Fibroblast of mammary gland (primary cell): Measurements from ENCODE around the gene APOA4.
"Not testable (repeated sequence)": the region's sequence is repeated elsewhere in the genome, so short reads cannot be mapped to it uniquely, and the experiment has no call there.

Source experiments
- DNase-seq: peaks from one replicate; pipeline ENCODE4 v3.0.0-alpha.2; 2010; ENCODE audit warnings: low read depth
- H3K4me3 ChIP-seq: 2 replicates; pipeline ENCODE4 v1.5.1; 2011; ENCODE audit warnings: low read depth, mild to moderate bottlenecking, low read length, moderate library complexity; ENCODE audit not compliant: control insufficient read depth
- CTCF ChIP-seq: conservative IDR thresholded peaks from 2 replicates; pipeline ENCODE4 v1.5.1; 2011; ENCODE audit warnings: low read depth, low read length, inconsistent platforms; ENCODE audit not compliant: control insufficient read depth, insufficient read depth

Gene APOA4

DNA sequence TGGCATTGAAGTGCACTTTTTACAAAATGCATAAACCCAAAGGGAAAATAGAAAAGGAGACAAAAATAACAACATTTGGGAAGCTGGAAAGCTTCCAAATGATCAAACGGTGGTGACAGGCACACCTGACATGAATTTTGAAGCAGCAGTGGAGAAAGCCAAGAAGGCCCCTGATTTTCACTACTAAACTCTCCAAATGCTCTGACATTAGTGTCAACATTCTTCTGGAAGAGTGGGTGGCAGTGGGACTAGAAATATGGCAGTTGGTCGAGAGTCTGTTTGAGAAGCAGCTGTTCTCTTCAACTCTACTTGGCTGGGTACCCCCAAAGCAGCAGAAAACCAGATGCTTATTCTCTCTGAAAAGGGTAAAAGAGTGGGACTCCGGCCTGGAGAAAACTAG lies 19.1 kb downstream of the APOA4 start:
- TF ChIP-seq CTCF: no peak
- DNase-seq: no peak

GRCh38 chr11:116801662-116802061 lies 21.4 kb downstream of the APOA4 start:
- not testable (repeated sequence) for DNase-seq

More for the DNA sequence above, 19.1 kb downstream of the APOA4 start:
- no peak overlapping the region for H3K4me3 ChIP-seq

DNA sequence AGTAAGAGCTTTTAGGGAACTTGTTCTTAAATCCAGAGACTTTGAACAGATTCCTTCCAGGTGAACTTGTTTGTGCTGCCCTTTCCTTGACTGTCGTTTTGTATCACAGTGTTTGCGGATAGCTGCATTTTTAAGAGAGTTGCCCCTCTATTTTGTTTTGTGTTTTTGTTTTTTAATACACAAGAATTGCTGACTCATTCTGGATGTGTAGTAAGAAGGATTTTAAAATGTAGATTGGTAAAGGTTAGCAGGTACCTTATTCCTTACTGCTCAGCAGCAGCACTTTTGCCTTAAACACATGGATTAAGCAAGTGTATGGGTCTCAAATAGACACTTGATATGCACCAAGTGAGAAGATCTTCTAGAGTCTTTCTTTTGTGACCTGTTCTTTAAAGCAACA lies 22.5 kb downstream of the APOA4 start:
- DNase-seq: no peak
- TF ChIP-seq CTCF: no peak
- no peak overlapping the region for H3K4me3 ChIP-seq

More at GRCh38 chr11:116801662-116802061, 21.4 kb downstream of the APOA4 start:
- not testable (repeated sequence) for H3K4me3 ChIP-seq

DNA sequence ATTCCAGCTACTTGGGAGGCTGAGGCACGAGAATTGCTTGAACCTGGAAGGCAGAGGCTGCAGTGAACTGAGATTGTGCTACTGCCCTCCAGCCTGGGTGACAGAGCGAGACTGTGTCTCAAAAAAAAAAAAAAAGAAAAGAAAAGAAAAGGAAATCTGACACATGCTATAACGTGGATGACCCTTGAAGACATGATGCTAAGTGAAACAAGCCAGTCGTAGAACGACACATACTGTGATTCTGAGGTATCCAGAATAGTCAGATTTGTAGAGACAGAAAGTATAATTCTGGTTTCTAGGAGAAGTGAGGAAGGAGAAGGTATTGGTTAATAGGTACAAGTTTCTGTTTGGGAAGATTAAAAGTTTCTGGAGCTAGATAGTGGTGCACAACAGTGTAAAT lies 24.7 kb downstream of the APOA4 start:
- H3K4me3 ChIP-seq: no peak overlapping the region
- TF ChIP-seq CTCF: no peak
- no peak for DNase-seq

DNA sequence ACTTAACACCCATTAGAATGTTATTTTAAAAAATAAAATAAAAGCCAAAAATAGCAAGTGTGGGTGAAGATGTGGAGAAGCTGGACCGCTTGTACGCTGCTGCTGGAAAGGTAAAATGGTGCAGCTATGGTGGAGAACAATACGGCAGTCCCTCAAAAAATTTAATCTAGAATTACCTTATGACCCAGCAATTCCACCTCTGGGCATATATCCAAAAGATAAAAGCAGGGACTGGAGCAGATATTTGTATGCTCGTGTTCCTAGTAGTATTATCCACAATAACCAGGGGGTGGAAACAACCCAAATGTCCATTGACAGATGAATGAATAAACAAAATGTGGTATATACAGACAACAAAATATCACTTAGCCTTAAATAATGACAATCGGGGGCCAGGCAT lies 25.3 kb downstream of the APOA4 start:
- no peak for TF ChIP-seq CTCF
- DNase-seq: no peak
- H3K4me3 ChIP-seq: no peak overlapping the region

GRCh38 chr11:116796548-116796947 lies 26.6 kb downstream of the APOA4 start:
- TF ChIP-seq CTCF: no peak
- DNase-seq: no peak
- H3K4me3 ChIP-seq: no peak overlapping the region

DNA sequence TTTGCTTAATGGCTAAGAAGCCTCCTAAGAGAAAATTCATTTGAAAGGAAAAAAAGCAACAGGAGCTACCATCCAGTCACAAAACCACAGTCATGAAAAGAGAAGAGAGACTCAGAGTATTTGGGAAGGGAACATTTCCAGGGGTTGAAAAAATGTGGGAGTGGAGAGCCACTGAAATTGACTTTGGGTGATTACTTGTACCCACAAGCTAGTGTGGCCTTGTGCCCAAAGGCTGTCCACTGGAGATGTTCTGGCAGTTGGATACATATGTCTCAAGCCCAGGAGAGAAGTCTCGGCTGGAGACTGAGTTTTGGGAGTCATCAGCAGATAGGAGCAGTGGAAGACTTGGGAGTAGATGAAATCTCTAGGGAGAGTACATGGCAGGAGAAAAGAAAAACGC lies 28.3 kb downstream of the APOA4 start:
- no peak for TF ChIP-seq CTCF
- DNase-seq: no peak
- H3K4me3 ChIP-seq: no peak overlapping the region

DNA sequence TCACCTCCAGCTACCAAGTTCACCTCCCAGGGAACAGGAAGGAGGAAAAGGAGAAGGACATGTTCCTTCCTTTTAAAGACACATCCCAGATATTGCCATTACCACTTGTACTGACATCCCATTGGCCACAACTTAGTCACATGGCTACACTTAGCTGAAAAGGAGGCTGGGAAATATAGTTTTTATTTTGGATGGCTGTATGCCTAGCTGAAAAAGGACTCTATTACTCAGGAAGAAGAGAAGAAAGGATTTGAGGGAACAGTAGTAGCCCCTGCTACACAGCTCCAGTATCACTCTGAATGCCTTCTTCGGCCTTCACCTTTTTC lies 29.4 kb downstream of the APOA4 start:
- no peak for TF ChIP-seq CTCF
- no peak overlapping the region for H3K4me3 ChIP-seq
- DNase-seq: peak; percentile 33
